ENCODE measurements around the gene IP6K3.

IP6K3 gene

GRCh38 chr6:33765368-33765767, 18.7 kb upstream of the IP6K3 start:
- H3K4me3 ChIP-seq (ENCODE audit: low read depth, low read length) = no peak overlapping the region
- no peak for DNase-seq (ENCODE audit: low read depth)
- TF ChIP-seq MYC (IDR thresholded peaks at IDR 0.05; ENCODE audit: low read depth, low read length) (no peak), CTCF (IDR thresholded peaks at IDR 0.05; ENCODE audit: low read depth, low read length) (no peak), POLR2A (IDR thresholded peaks at IDR 0.05; ENCODE audit: extremely low read depth, insufficient read length) (no peak)
- TF ChIP-seq, protein P1, sequence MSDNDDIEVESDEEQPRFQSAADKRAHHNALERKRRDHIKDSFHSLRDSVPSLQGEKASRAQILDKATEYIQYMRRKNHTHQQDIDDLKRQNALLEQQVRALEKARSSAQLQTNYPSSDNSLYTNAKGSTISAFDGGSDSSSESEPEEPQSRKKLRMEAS (IDR thresholded peaks at IDR 0.05; ENCODE audit: low read depth, low read length) = no peak

GRCh38 chr6:33764036-33764435, 17.3 kb upstream of the IP6K3 start:
- H3K4me3 ChIP-seq (ENCODE audit: low read depth, low read length) = no peak overlapping the region
- no peak for DNase-seq (ENCODE audit: low read depth)
- TF ChIP-seq, protein P1 (IDR thresholded peaks at IDR 0.05; ENCODE audit: low read depth, low read length) = no peak
- TF ChIP-seq CTCF (IDR thresholded peaks at IDR 0.05; ENCODE audit: low read depth, low read length) (no peak), POLR2A (IDR thresholded peaks at IDR 0.05; ENCODE audit: extremely low read depth, insufficient read length) (no peak), MYC (IDR thresholded peaks at IDR 0.05; ENCODE audit: low read depth, low read length) (no peak)

DNA sequence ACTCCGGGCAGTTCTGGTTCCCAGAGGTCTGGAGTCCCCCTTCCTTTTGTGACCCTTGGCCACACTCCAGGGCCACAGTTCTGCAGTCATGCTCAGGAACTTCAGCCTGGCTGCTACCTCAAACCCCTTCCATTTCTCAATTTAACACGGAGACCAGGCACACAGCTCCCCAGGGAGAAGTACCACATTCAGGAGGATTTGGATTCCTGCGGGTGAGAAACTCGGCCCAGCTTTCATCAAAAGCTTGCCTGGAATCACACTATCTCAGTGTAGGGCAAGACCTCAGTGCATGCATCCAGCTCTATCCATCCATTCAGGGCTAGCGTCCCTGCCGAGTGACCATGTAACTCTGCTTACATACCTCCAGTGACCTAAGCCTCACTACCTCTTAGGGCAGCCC, 16.8 kb upstream of the IP6K3 start:
- H3K4me3 ChIP-seq (ENCODE audit: low read depth, low read length) = no peak overlapping the region
- no peak for DNase-seq (ENCODE audit: low read depth)
- TF ChIP-seq CTCF (IDR thresholded peaks at IDR 0.05; ENCODE audit: low read depth, low read length) (no peak), MYC (IDR thresholded peaks at IDR 0.05; ENCODE audit: low read depth, low read length) (no peak), POLR2A (IDR thresholded peaks at IDR 0.05; ENCODE audit: extremely low read depth, insufficient read length) (no peak)
- TF ChIP-seq, protein P1 (IDR thresholded peaks at IDR 0.05; ENCODE audit: low read depth, low read length) = no peak

- no peak overlapping the region for H3K4me3 ChIP-seq (ENCODE audit: low read depth, low read length)
- DNase-seq (ENCODE audit: low read depth) = no peak
- TF ChIP-seq, protein P1 (IDR thresholded peaks at IDR 0.05; ENCODE audit: low read depth, low read length) = no peak
- TF ChIP-seq POLR2A (IDR thresholded peaks at IDR 0.05; ENCODE audit: extremely low read depth, insufficient read length) (no peak), MYC (IDR thresholded peaks at IDR 0.05; ENCODE audit: low read depth, low read length) (no peak), CTCF (IDR thresholded peaks at IDR 0.05; ENCODE audit: low read depth, low read length) (no peak)
These were observed 16.0 kb upstream of the IP6K3 start for GRCh38 chr6:33762713-33763112.

GRCh38 chr6:33761922-33762629, 15.4 kb upstream of the IP6K3 start:
- DNase-seq (ENCODE audit: low read depth) = peak; percentile 80
- TF ChIP-seq MYC (IDR thresholded peaks at IDR 0.05; ENCODE audit: low read depth, low read length) (0 out of 2 replicates have a peak, but pooled peaks have one; percentile 22), CTCF (IDR thresholded peaks at IDR 0.05; ENCODE audit: low read depth, low read length) (peak; percentile 90), POLR2A (IDR thresholded peaks at IDR 0.05; ENCODE audit: extremely low read depth, insufficient read length) (no peak)
- TF ChIP-seq, protein P1 (IDR thresholded peaks at IDR 0.05; ENCODE audit: low read depth, low read length) = 0 out of 2 replicates have a peak, but pooled peaks have one; percentile 5
- no peak overlapping the region for H3K4me3 ChIP-seq (ENCODE audit: low read depth, low read length)
